ENCODE results near the gene KLHL2.
"Not testable (repeated sequence)": the region's sequence is repeated elsewhere in the genome, so short reads cannot be mapped to it uniquely, and the experiment has no call there.

- TF ChIP-seq STAT5A (IDR thresholded peaks at IDR 0.05; ENCODE audit: borderline replicate concordance, low read length); SMAD1 (IDR thresholded peaks at IDR 0.05; ENCODE audit: low read depth, low read length, partially characterized antibody); GTF2A2 (tag; IDR thresholded peaks at IDR 0.05); ZFP36 (IDR thresholded peaks at IDR 0.05; ENCODE audit: low read depth, low read length, partially characterized antibody): not testable (repeated sequence)
- TF ChIP-seq, protein P1, sequence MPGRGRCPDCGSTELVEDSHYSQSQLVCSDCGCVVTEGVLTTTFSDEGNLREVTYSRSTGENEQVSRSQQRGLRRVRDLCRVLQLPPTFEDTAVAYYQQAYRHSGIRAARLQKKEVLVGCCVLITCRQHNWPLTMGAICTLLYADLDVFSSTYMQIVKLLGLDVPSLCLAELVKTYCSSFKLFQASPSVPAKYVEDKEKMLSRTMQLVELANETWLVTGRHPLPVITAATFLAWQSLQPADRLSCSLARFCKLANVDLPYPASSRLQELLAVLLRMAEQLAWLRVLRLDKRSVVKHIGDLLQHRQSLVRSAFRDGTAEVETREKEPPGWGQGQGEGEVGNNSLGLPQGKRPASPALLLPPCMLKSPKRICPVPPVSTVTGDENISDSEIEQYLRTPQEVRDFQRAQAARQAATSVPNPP (IDR thresholded peaks at IDR 0.05; ENCODE audit: borderline replicate concordance, insufficient read depth, insufficient read length): not testable (repeated sequence)
- TF ChIP-seq, protein P2, sequence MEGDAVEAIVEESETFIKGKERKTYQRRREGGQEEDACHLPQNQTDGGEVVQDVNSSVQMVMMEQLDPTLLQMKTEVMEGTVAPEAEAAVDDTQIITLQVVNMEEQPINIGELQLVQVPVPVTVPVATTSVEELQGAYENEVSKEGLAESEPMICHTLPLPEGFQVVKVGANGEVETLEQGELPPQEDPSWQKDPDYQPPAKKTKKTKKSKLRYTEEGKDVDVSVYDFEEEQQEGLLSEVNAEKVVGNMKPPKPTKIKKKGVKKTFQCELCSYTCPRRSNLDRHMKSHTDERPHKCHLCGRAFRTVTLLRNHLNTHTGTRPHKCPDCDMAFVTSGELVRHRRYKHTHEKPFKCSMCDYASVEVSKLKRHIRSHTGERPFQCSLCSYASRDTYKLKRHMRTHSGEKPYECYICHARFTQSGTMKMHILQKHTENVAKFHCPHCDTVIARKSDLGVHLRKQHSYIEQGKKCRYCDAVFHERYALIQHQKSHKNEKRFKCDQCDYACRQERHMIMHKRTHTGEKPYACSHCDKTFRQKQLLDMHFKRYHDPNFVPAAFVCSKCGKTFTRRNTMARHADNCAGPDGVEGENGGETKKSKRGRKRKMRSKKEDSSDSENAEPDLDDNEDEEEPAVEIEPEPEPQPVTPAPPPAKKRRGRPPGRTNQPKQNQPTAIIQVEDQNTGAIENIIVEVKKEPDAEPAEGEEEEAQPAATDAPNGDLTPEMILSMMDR (IDR thresholded peaks at IDR 0.05 in 2 of 3, conservative IDR thresholded peaks at IDR 0.05 in 1 of 3; ENCODE audit: insufficient read depth in 2 of 3, low read depth in 1 of 3, low read length in 3 of 3): not testable (repeated sequence)
- TF ChIP-seq, protein P3, sequence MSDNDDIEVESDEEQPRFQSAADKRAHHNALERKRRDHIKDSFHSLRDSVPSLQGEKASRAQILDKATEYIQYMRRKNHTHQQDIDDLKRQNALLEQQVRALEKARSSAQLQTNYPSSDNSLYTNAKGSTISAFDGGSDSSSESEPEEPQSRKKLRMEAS (CRISPR knock-in tag; IDR thresholded peaks at IDR 0.05): not testable (repeated sequence)
- TF ChIP-seq POLR2A (conservative IDR thresholded peaks at IDR 0.05): 0 out of 2 replicates have a peak, but pooled peaks have one; percentile 24
Measured at GRCh38 chr4:165342340-165342739, 135.0 kb downstream of the KLHL2 start.
